ENCODE data around the gene STK32A.

- TF ChIP-seq, protein P1, sequence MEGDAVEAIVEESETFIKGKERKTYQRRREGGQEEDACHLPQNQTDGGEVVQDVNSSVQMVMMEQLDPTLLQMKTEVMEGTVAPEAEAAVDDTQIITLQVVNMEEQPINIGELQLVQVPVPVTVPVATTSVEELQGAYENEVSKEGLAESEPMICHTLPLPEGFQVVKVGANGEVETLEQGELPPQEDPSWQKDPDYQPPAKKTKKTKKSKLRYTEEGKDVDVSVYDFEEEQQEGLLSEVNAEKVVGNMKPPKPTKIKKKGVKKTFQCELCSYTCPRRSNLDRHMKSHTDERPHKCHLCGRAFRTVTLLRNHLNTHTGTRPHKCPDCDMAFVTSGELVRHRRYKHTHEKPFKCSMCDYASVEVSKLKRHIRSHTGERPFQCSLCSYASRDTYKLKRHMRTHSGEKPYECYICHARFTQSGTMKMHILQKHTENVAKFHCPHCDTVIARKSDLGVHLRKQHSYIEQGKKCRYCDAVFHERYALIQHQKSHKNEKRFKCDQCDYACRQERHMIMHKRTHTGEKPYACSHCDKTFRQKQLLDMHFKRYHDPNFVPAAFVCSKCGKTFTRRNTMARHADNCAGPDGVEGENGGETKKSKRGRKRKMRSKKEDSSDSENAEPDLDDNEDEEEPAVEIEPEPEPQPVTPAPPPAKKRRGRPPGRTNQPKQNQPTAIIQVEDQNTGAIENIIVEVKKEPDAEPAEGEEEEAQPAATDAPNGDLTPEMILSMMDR (IDR thresholded peaks at IDR 0.05; ENCODE audit: insufficient read depth, low read length): no peak
- TF ChIP-seq, protein P2, sequence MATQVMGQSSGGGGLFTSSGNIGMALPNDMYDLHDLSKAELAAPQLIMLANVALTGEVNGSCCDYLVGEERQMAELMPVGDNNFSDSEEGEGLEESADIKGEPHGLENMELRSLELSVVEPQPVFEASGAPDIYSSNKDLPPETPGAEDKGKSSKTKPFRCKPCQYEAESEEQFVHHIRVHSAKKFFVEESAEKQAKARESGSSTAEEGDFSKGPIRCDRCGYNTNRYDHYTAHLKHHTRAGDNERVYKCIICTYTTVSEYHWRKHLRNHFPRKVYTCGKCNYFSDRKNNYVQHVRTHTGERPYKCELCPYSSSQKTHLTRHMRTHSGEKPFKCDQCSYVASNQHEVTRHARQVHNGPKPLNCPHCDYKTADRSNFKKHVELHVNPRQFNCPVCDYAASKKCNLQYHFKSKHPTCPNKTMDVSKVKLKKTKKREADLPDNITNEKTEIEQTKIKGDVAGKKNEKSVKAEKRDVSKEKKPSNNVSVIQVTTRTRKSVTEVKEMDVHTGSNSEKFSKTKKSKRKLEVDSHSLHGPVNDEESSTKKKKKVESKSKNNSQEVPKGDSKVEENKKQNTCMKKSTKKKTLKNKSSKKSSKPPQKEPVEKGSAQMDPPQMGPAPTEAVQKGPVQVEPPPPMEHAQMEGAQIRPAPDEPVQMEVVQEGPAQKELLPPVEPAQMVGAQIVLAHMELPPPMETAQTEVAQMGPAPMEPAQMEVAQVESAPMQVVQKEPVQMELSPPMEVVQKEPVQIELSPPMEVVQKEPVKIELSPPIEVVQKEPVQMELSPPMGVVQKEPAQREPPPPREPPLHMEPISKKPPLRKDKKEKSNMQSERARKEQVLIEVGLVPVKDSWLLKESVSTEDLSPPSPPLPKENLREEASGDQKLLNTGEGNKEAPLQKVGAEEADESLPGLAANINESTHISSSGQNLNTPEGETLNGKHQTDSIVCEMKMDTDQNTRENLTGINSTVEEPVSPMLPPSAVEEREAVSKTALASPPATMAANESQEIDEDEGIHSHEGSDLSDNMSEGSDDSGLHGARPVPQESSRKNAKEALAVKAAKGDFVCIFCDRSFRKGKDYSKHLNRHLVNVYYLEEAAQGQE (IDR thresholded peaks at IDR 0.05; ENCODE audit: insufficient replicate concordance, low read depth): no peak
- TF ChIP-seq POLR2AphosphoS5 (IDR thresholded peaks at IDR 0.05; ENCODE audit: low read depth): no peak
- TF ChIP-seq GABPA (IDR thresholded peaks at IDR 0.05; ENCODE audit: low read depth): no peak
These were observed 102.0 kb downstream of the STK32A start for GRCh38 chr5:147336876-147337275.
